Head of caudate nucleus (tissue), 42 donors: ENCODE data around the gene FHIP2A.
"Not testable (repeated sequence)": the region's sequence is repeated elsewhere in the genome, so short reads cannot be mapped to it uniquely, and the experiment has no call there.

ENCODE experiments used
- DNase-seq, 42 donors: peaks; one replicate each; pipeline versions ENCODE4 v3.0.0 to v3.0.0-alpha.2; 2020 to 2021; ENCODE audit warnings: mixed read lengths in 7 of 42
- intact Hi-C: fragments of 100-400 bp; cut with DNase I; formaldehyde crosslinking; loops from one replicate; pipeline ENCODE4 v1.15.0; 2022

FHIP2A gene, protein sequence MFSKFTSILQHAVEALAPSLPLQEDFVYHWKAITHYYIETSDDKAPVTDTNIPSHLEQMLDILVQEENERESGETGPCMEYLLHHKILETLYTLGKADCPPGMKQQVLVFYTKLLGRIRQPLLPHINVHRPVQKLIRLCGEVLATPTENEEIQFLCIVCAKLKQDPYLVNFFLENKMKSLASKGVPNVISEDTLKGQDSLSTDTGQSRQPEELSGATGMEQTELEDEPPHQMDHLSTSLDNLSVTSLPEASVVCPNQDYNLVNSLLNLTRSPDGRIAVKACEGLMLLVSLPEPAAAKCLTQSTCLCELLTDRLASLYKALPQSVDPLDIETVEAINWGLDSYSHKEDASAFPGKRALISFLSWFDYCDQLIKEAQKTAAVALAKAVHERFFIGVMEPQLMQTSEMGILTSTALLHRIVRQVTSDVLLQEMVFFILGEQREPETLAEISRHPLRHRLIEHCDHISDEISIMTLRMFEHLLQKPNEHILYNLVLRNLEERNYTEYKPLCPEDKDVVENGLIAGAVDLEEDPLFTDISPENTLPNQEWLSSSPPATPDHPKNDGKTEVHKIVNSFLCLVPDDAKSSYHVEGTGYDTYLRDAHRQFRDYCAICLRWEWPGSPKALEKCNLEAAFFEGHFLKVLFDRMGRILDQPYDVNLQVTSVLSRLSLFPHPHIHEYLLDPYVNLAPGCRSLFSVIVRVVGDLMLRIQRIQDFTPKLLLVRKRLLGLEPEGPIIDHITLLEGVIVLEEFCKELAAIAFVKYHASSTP

DNA sequence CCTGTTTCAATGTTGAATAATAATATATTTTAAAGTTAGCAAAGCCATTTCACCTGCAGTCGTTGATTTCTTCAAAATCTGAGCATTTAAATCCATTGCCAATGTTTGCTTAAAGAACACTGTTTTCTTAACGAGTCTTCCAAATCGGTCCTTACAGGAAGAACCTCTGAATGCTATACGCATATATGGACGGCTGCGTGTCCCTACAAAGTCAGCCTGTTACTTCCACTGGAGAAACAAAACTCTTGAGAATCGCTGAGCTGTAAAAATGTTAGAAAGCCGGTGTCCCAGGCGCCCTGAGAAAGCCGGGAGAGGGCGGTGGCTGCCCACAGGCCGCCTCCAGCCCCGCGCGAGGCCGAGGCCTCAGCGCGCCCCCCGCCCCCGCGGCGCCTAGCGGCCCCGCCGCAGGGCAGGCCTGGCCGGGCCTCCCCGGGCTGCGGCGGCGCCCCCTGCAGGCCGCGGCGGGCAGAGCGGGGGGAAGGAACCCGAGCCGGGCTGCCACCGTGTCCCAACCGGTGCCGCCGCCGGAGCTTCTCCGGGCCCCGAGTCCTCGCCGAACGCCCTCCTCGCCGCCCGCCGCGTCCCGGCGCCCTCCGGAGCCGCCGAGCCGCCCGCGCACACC lies at the start of gene FHIP2A:
Gene FHIP2A, plus strand, starts transcription at position 488 of the 622 bp plus-strand sequence. CDS start 299 bp downstream, outside the sequence.
- peak; percentile 13 to 87 (median 74) for DNase-seq
- intact Hi-C loops, result no loop called here

DNA sequence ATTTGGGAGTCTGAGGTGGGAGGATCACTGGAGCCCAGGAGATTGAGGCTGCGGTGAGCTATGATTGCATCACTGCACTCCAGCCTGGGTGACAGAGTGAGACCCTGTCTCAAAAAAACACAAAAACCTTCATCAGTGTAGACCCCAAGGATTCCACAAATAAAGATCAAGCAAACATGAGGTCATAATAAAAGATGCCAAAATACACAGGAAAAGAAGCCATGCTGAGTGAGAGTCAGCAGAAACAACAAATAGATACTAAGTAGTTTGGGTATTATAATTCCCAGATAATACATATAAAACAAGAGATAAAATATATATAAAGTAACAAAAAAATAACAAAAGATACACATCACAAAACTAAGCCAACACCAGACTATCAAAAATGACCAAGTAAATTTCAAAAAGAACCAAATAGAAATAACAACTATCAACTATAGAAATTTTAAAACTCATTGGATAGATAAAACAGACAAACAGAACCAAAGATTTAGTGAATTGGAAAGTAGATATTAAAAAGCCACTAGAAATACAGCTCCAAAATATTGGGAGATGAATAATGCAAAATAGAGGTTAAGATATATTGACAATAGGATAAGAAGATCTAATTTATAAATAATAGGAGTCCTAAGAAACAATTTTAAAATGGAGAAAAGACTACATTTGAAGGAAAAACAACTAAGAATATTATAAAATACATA lies 48.9 kb upstream of the FHIP2A start:
- intact Hi-C loops, result no loop called here
- DNase-seq, result no peak

DNA sequence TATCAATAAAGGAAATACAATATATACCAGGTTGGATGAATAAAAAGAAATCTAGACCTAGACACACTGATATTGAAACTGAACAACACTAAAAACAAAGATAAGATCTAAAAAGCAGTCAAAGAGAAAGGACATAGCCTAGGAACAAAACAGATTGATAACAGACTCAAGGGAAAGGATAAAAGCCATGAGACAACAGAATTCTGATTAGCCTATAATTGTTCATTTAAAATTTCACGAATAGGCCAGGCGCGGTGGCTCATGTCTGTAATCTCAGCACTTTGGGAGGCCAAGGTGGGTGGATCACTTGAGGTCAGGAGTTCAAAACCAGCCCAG lies 48.4 kb upstream of the FHIP2A start:
- intact Hi-C loops, result no loop called here
- DNase-seq, result no peak

DNA sequence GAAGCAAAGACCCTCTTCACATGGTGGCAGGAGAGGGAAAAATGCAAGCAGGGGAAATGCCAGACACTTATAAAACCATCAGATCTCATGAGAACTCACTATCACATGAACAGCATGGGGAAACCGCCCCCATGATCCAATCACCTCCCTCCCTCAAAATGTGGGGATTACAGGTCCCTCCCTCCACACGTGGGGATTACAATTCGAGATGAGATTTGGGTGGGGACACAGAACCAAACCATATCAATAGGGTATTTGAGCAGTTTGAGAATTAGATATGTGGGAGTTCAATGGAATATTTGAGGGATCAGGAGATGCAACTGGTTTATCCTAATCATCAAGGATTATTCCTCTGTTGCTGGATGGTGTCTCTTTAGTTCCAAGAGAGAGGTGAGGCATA lies 46.5 kb upstream of the FHIP2A start:
- intact Hi-C loops, DNase-seq: not testable (repeated sequence)

DNA sequence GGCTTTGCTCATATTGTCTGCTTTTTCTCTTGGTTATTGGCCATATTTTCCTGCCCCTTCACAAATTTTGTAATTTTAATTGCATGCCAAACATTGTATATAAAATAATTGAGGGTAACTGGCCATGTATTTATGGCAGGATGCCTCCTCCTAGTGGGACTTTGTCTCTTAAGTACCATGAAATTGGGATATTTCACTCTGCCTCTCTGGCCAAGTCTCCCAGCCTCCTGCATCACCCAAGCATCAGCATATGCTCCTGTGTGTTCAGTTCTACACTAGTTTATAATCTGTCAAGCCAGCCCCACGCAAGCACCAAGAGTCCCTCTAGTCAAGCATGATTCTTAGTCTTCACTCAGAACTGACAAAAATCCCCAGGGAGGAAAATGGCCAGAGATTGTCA lies 44.2 kb upstream of the FHIP2A start:
- no peak for DNase-seq
- intact Hi-C loops, result no loop called here

DNA sequence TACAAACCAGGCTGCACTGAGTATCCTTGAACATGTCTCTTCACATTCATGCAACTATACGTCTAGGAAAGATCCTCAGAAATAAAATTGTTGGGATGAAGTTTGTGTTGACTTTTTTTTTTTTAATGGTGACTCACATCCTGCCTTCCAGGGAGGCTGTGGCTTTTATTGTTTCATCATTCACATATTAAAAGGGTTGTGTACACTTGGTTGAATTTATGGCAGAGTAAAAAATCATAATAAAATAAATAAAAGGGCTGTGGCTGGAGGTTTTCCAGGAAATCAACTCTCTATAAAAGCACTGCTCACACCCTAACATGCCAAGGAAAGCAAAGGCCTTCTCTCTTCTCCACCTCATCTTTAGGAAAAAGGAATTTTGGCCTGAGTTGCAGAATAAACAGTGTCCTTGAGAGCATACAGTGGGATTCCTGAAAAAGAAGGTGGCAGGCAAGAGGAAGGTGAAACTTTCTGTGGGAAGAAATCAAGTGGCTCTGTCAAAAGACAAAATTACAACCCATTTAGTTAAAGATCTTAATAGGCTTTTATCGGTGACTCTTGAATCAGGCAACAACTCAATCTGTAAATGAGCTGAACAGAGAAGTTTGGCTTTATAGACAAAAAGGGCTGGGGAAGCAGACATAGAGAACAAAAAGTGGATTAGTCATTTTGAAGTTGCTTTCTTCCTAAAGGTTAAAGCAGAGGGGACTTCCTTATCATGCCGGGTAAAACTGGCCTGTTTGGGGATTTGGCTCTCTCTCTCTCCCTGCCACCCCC lies 41.6 kb upstream of the FHIP2A start:
- no peak for DNase-seq
- intact Hi-C loops, result loop anchor here (10.0 kb wide), 1 partner anchor 235 kb away; no protein-coding TSS in a partner anchor

DNA sequence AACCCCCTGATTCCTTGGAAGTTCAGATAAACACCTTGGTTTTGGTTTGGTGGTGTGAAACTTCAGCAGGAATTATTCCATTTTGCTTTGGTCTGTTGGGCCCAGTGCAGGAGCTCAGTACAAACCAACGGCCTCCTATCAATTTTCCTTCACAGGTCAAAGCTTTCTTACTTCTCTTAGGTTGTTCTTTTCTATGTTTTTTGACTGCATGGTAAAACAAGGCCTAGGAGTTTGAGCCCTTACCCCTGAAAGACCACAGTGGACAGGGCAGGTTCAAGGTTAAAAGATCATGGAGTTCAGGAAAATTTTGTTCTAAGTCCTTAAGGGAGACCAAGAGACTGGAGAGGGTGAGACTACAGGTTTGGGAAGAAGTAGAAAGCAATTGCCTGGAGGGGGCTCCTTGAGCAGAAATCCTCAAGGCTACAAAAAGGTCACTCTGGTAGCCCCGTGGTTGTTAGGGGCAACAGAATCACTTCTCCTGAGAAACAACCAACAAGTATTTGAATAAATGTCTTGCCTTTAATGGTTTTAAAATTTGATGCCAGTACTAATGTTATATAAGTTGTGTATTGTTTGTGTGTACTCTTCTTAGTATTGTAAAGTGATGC lies 40.9 kb upstream of the FHIP2A start:
- intact Hi-C loops, result loop anchor here (10.0 kb wide), 1 partner anchor 236 kb away; no protein-coding TSS in a partner anchor
- no peak for DNase-seq

DNA sequence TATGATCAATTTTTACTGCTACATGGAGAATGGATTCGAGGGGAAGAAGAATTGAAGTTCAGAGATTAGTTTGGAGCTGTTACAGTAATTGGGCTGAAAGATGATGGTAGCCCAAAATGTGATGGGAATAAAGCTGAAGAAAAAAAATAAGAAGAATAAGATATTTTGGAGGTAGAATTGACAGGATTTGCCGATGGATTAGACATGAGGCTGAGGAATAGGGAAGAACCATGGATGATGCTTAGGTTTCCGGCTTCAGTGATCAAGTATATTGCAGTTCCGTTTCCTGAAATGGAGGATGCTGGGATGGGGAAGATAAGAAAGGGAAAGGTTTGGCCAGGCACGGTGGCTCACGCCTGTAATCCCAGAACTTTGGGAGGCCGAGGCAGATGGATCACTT lies 38.9 kb upstream of the FHIP2A start:
- DNase-seq, result no peak
- intact Hi-C loops, result loop anchor here (10.0 kb wide), 1 partner anchor 238 kb away; no protein-coding TSS in a partner anchor

DNA sequence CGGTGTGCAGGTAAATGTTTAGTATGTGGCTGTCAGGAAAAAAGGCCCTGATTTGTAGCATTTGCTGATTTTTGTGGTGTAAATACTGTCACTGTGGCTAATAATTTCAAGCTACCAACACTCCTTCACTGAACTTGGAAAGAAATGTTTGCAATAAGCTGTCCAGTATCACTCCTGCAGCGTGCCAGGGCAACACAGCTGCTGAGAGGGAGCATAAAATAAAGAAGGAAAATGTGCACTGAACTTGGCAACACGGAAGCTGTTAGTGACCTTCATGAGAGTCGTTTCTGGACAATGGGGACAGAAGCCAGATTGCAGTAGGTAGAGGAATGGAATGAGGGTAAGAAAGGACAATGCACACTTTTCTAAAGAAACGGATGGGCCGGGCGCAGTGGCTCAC lies 37.9 kb upstream of the FHIP2A start:
- intact Hi-C loops, result loop anchor here (10.0 kb wide), 1 partner anchor 239 kb away; no protein-coding TSS in a partner anchor
- no peak for DNase-seq

DNA sequence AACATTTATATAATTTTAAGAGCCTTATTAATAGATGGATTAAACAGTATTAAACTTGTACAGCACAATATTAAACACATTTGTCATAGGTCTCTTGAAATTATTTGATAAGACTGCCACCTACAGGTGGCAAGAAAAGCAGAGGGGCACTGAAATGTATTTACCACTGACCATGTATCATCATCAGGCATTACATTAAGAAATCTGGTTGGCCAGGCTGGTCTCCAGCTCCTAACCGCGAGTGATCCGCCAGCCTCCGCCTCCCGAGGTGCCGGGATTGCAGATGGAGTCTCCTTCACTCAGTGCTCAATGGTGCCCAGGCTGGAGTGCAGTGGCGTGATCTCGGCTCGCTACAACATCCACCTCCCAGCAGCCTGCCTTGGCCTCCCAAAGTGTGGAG lies 35.1 kb upstream of the FHIP2A start:
- intact Hi-C loops, result loop anchor here (10.0 kb wide), 1 partner anchor 242 kb away; no protein-coding TSS in a partner anchor
- peak in 1 of 42 donors; percentile 18 for DNase-seq

DNA sequence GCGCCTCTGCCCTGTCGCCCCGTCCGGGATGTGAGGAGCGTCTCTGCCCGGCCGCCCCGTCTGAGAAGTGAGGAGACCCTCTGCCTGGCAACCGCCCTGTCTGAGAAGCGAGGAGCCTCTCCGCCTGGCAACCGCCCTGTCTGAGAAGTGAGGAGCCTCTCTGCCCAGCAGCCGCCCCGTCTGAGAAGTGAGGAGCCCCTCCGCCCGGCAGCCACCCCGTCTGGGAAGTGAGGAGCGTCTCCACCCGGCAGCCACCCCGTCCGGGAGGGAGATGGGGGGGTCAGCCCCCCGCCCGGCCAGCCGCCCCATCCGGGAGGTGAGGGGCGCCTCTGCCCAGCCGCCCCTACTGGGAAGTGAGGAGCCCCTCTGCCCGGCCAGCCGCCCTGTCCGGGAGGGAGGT lies 34.4 kb upstream of the FHIP2A start:
- DNase-seq, result not testable (repeated sequence)
- intact Hi-C loops, result loop anchor here (10.0 kb wide), 1 partner anchor 242 kb away; no protein-coding TSS in a partner anchor

DNA sequence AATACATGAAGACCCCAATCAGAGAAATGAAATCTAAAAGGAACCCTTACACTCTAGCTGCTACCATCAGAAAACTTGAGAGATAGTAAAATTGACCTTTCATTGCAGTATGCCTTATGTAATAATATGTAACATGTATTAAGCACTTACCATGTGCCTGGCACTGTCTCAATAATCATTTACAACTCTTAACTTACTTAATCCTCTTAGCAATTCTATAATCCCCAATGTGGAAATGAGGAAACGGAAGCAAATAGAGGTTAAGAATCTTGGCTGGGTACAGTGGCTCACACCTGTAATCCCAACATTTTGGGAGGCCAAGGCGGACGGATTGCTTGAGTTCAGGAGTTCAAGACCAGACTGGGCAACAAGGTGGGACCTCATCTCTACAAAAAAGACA lies 29.8 kb upstream of the FHIP2A start:
- DNase-seq, result no peak
- intact Hi-C loops, result no loop called here

DNA sequence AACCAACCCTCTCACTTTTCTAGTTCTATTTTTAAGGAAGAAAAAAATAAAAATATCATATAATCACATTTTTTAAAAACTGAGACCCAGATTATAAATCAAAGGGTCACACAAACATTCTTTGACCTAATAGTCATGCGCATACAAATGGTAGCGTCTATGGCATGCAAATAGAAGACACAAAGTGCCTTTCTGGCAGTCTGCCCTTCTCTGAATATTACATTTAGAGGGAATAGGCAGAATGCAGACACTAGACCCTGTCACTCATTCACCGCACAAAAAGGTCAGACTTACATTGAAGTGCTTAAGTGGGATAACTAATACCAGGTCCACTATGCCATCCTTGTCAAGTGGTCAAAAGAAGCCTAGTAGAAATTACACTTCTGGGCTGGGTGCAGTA lies 26.5 kb upstream of the FHIP2A start:
- intact Hi-C loops, result no loop called here
- DNase-seq, result no peak

DNA sequence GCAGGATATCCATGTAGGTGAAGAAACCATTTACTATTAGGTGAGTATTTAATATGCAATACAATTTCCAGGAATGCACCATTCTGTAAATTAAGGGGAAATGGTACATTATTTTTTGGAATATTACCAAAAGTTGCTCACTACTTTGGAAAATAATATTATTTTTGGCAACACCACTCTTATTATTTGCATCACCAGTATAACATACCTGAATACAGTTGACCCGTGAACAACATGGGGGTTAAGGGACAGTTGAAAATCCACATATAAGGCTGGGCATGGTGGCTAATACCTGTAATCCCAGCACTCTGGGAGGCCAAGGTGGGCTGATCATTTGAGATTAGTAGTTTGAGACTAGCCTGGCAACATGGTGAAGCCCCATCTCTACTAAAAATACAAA lies 21.2 kb upstream of the FHIP2A start:
- DNase-seq, result no peak
- intact Hi-C loops, result no loop called here

DNA sequence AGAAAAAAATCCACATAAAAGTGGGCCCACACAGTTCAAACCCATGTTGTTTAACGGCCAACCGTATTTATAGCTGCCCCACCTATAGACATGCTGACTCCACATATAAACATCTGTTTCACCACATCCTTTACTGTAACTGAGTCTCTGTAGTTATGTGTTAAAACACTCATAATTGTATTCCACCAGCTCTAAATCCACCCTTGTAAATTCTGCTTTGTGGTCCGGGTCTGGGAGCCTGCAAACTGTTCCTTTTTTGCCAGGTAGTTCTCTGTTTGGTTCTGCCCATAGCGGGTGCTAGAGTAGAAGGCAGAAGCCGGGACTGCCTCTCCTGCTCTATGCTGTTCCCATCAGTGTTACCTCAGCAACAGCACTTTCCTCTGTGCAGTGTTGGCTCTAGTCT lies 20.2 kb upstream of the FHIP2A start:
- peak in 1 of 42 donors; percentile 14 for DNase-seq
- intact Hi-C loops, result no loop called here

DNA sequence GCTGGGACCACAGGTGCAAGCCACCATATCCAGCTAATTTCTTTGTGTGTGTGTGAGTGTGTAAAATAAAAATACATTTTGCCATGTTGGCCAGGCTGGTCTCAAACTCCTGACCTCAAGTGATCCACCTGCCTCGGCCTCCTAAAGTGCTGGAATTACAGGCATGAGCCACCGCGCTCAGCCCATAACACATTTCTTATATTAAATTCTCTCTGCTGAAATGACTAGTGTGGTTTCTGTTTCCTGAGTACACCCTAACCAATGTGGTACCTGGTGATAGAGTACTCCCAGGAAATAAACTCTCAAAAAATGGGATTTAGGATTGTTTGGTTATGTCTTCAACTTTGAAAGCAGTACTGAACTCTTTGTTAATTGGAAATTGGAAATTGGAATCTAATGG lies 19.4 kb upstream of the FHIP2A start:
- DNase-seq, result no peak
- intact Hi-C loops, result no loop called here

DNA sequence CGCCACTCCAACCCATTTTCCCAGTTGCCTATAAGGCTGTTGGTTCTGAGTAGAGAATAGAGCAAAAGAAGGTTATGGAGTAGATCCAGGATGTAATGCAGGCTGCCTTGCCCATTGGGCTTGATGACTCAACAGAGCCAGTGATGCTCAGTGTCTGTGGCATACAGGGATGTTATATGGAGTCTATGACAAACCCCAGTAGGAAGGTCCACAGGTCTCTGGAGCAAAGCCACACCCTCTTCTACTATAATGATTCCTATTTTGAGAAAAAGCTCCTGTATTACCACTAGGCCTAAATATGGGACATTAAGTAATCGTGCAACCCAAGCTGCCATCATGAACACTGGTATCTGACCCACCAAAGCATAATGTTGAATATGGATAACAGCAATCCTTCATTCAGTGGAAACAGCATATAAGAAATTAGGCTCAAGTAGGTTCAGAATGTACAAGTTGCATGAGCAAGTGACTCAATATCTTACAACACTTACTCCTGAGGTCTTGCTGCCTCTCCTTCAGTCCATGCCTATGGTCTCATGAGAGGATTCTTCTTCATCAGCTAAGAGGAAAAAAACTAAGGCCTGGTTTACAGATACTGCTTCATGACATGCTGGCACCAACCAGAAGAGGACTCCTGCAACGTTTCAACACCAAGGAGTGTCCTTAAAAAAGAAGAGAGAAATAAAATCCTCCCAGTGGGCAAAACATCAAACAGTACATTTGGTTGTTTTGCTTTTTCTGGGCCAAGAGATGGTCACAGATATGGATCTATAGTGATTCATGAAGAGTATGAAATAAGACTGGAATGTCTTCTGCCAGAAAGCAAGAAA lies 14.8 kb upstream of the FHIP2A start:
- DNase-seq, result no peak
- intact Hi-C loops, result no loop called here
